Measurements from ENCODE around the gene CNFN. TPM values are rescaled to one million over a fixed set of nuclear protein-coding genes. Genes with fewer than 3 reads are reported as not detected.

The CNFN gene
- total and polyA plus RNA-seq, 8 donors = 0.32 to 4.2 (median 0.70) TPM; not detected in 1

- FAIRE-seq (peak; percentile 97), ATAC-seq (peak; percentile 95 to 97 (median 96)), DNase-seq (peak; percentile 97 to 100 (median 99))
- H3K4me3 ChIP-seq = peak overlapping the region; percentile 30 to 57 (median 41)
- intact Hi-C loops (cut with DNase I) = no loop called here
- WGBS, 2 donors = 8% methylated on average over 42 of the region's 42 CpGs
- H3K36me3 ChIP-seq = no peaks in the 10 kb centered on the region
- H3K9me3 ChIP-seq = no peaks in the 10 kb centered on the region
- H3K4me1 ChIP-seq = peaks cover 0 to 4% (median 0%) of the 10 kb centered on the region in 3 donors
- peak overlapping the region; percentile 6 to 77 (median 50) for H3K27ac ChIP-seq
- TF ChIP-seq CTCF (IDR thresholded peaks at IDR 0.05) = no peak
- no peaks in the 10 kb centered on the region for H3K27me3 ChIP-seq
Measured at GRCh38 chr19:42396381-42397262, 6.5 kb upstream of the CNFN start.

DNA sequence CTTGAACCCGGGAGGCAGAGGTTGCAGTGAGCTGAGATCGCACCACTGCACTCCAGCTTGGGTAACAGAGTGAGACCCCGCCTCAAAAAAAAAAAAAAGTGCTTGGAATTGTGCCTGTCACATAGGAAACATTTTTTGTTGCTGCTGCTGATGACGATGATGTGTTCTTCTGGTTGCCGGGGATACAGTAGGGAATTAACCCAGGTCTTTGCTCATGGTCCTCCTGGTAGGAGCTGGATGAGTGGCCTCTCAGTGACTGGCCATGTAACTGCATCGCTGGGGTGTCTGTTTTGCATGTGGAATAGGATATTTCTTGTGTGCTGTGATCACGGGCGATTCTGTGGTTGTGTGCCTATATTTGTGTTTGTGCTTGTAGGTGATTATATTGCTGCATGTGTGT, 4.7 kb upstream of the CNFN start:
- no peak for FAIRE-seq
- intact Hi-C loops (cut with DNase I) = no loop called here

GRCh38 chr19:42392165-42392564, 2.1 kb upstream of the CNFN start:
- WGBS, 2 donors = 47 to 49% methylated on average over 4 of the region's 4 CpGs
- DNase-seq (no peak), ATAC-seq (no peak), FAIRE-seq (no peak)
- Histone ChIP-seq H3K27ac (no peak overlapping the region), H3K9me3 (no peaks in the 10 kb centered on the region), H3K4me3 (no peak overlapping the region), H3K4me1 (peaks cover 0 to 3% (median 0%) of the 10 kb centered on the region in 3 donors), H3K36me3 (no peaks in the 10 kb centered on the region), H3K27me3 (peaks cover 0 to 6% (median 0%) of the 10 kb centered on the region in 4 donors)
- TF ChIP-seq CTCF (IDR thresholded peaks at IDR 0.05) = no peak
- intact Hi-C loops (cut with DNase I) = no loop called here

More for the DNA sequence above, 4.7 kb upstream of the CNFN start:
- Histone ChIP-seq H3K4me1 (peaks cover 0 to 4% (median 0%) of the 10 kb centered on the region in 3 donors), H3K36me3 (no peaks in the 10 kb centered on the region), H3K4me3 (no peak overlapping the region), H3K9me3 (no peaks in the 10 kb centered on the region), H3K27ac (no peak overlapping the region), H3K27me3 (no peaks in the 10 kb centered on the region)
- 74 to 82% methylated on average over 8 of the region's 8 CpGs for WGBS, 2 donors
- no peak for ATAC-seq
- no peak for DNase-seq
- no peak for TF ChIP-seq CTCF (IDR thresholded peaks at IDR 0.05)

- H3K9me3 ChIP-seq = no peaks in the 10 kb centered on the region
- no peak for TF ChIP-seq CTCF (IDR thresholded peaks at IDR 0.05)
- WGBS, 2 donors = 65 to 77% methylated on average over 17 to 20 of the region's 20 CpGs
- no peak overlapping the region for H3K27ac ChIP-seq
- H3K27me3 ChIP-seq = peaks cover 0 to 6% (median 0%) of the 10 kb centered on the region in 4 donors
- intact Hi-C loops (cut with DNase I) = no loop called here
- peaks cover 0 to 8% (median 0%) of the 10 kb centered on the region in 3 donors for H3K4me1 ChIP-seq
- H3K4me3 ChIP-seq = no peak overlapping the region
- FAIRE-seq (no peak), DNase-seq (no peak), ATAC-seq (no peak)
- H3K36me3 ChIP-seq = no peaks in the 10 kb centered on the region
Measured at GRCh38 chr19:42388851-42389489, 1.1 kb downstream of the CNFN start.

Data from pancreas (tissue), 10 donors.